OCI-LY1 (cell line): ENCODE measurements around the gene STXBP3.

Experiments
- H2AFZ ChIP-seq: fragments of 200-600 bp; sonication (generic), shearing (Covaris generic); 2 replicates; pipeline ENCODE4 v1.6.0; 2014; ENCODE audit warnings: antibody characterized with exemption, mild to moderate bottlenecking, low read length
- H3F3A ChIP-seq: fragments of 200-600 bp; sonication (generic), shearing (Covaris generic); 2 replicates; pipeline ENCODE4 v1.6.0; 2014; ENCODE audit warnings: mild to moderate bottlenecking, antibody characterized with exemption, low read length, moderate library complexity; ENCODE audit not compliant: insufficient read depth
- H3K27ac ChIP-seq: fragments of 200-600 bp; sonication (generic); 2 replicates; pipeline ENCODE4 v1.5.1; 2014; ENCODE audit warnings: low read length, mixed run types, mild to moderate bottlenecking, low read depth; ENCODE audit not compliant: poor library complexity, severe bottlenecking
- H3K27me3 ChIP-seq: fragments of 200-600 bp; sonication (generic); 2 replicates; pipeline ENCODE4 v1.6.0; 2014; ENCODE audit warnings: antibody characterized with exemption, mild to moderate bottlenecking, low read length, moderate library complexity; ENCODE audit not compliant: insufficient read depth
- H3K36me3 ChIP-seq: fragments of 200-600 bp; sonication (generic); 2 replicates; pipeline ENCODE4 v1.6.1; 2014; ENCODE audit warnings: mild to moderate bottlenecking, antibody characterized with exemption, low read length, moderate library complexity, mixed read lengths; ENCODE audit not compliant: insufficient read depth
- H3K4me1 ChIP-seq: fragments of 200-600 bp; sonication (generic); 2 replicates; pipeline ENCODE4 v1.5.1; 2014; ENCODE audit warnings: mild to moderate bottlenecking, low read length, moderate library complexity; ENCODE audit not compliant: insufficient read depth, severe bottlenecking
- H3K4me2 ChIP-seq: fragments of 200-600 bp; sonication (generic), shearing (Covaris generic); 2 replicates; pipeline ENCODE4 v1.6.1; 2014; ENCODE audit warnings: low read length
- H3K4me3 ChIP-seq: fragments of 200-600 bp; sonication (generic); 2 replicates; pipeline ENCODE4 v1.5.1; 2014; ENCODE audit warnings: low read length, low read depth, mild to moderate bottlenecking, mixed read lengths; ENCODE audit not compliant: poor library complexity, severe bottlenecking
- H3K79me2 ChIP-seq: fragments of 200-600 bp; shearing (Covaris generic); 2 replicates; pipeline ENCODE4 v1.6.1; 2016; ENCODE audit warnings: mixed run types, low read length, mixed read lengths; ENCODE audit not compliant: insufficient read depth
- H3K9ac ChIP-seq: fragments of 200-600 bp; sonication (generic), shearing (Covaris generic); 2 replicates; pipeline ENCODE4 v1.6.1; 2014; ENCODE audit warnings: mild to moderate bottlenecking, low read length, mixed read lengths
- H3K9me2 ChIP-seq: fragments of 200-600 bp; sonication (generic), shearing (Covaris generic); 2 replicates; pipeline ENCODE4 v1.6.1; 2014; ENCODE audit warnings: low read depth, mild to moderate bottlenecking, low read length, mixed read lengths
- H3K9me3 ChIP-seq: fragments of 200-600 bp; shearing (Covaris generic); 2 replicates; pipeline ENCODE4 v1.6.1; 2014; ENCODE audit warnings: low read length, mixed read lengths
- H4K20me1 ChIP-seq: fragments of 200-600 bp; sonication (generic), shearing (Covaris generic); 2 replicates; pipeline ENCODE4 v1.6.0; 2016; ENCODE audit warnings: mild to moderate bottlenecking, low read length; ENCODE audit not compliant: insufficient read depth
- CTCF ChIP-seq: fragments of 200-600 bp; sonication (generic), shearing (Covaris generic); IDR thresholded peaks from 2 replicates; pipeline ENCODE4 v1.5.1; 2017; ENCODE audit warnings: mild to moderate bottlenecking, antibody characterized with exemption, low read length, moderate library complexity, mixed read lengths
- EZH2 ChIP-seq: fragments of 200-600 bp; sonication (generic), shearing (Covaris generic); IDR thresholded peaks from 2 replicates; pipeline ENCODE4 v1.8.0; 2017; ENCODE audit warnings: borderline replicate concordance, mixed run types, mild to moderate bottlenecking, antibody characterized with exemption, low read length, moderate library complexity, mixed read lengths

Gene STXBP3

GRCh38 chr1:108803548-108803947 is 57.1 kb downstream of the STXBP3 start:
- no peak overlapping the region for H3K9ac ChIP-seq
- H3K9me2 ChIP-seq, result no peaks in the 10 kb centered on the region
- no peak overlapping the region for H3K4me2 ChIP-seq
- H4K20me1 ChIP-seq, result no peaks in the 10 kb centered on the region
- H3K27ac ChIP-seq, result no peak overlapping the region
- peaks cover 32% of the 10 kb centered on the region for H3K36me3 ChIP-seq
- TF ChIP-seq EZH2, result no peak
- TF ChIP-seq CTCF, result no peak
- H3K79me2 ChIP-seq, result no peaks in the 10 kb centered on the region
- no peaks in the 10 kb centered on the region for H3K4me1 ChIP-seq
- H3K4me3 ChIP-seq, result no peak overlapping the region
- no peaks in the 10 kb centered on the region for H3K27me3 ChIP-seq
- no peak overlapping the region for H2AFZ ChIP-seq
- H3F3A ChIP-seq, result no peaks in the 10 kb centered on the region
- H3K9me3 ChIP-seq, result no peaks in the 10 kb centered on the region

- Histone ChIP-seq H3K36me3 (peaks cover 20% of the 10 kb centered on the region; the same call in 1 of the 2 replicates), H3K27me3 (no peaks in the 10 kb centered on the region), H3K4me1 (no peaks in the 10 kb centered on the region), H3K4me2 (no peak overlapping the region), H3K4me3 (no peak overlapping the region), H2AFZ (no peak overlapping the region), H3K27ac (no peak overlapping the region), H3K79me2 (no peaks in the 10 kb centered on the region), H3K9me3 (no peaks in the 10 kb centered on the region), H3F3A (no peaks in the 10 kb centered on the region), H4K20me1 (no peaks in the 10 kb centered on the region), H3K9me2 (no peaks in the 10 kb centered on the region), H3K9ac (no peak overlapping the region)
- TF ChIP-seq CTCF (no peak), EZH2 (no peak)
Measured at GRCh38 chr1:108808438-108808837, 62.0 kb downstream of the STXBP3 start.

- TF ChIP-seq CTCF (no peak), EZH2 (no peak)
- no peaks in the 10 kb centered on the region for H4K20me1 ChIP-seq
- H2AFZ ChIP-seq, result no peak overlapping the region
- H3K79me2 ChIP-seq, result no peaks in the 10 kb centered on the region
- no peaks in the 10 kb centered on the region for H3K27me3 ChIP-seq
- no peaks in the 10 kb centered on the region for H3K9me3 ChIP-seq
- H3K4me1 ChIP-seq, result no peaks in the 10 kb centered on the region
- H3K4me2 ChIP-seq, result no peak overlapping the region
- no peak overlapping the region for H3K4me3 ChIP-seq
- no peak overlapping the region for H3K9ac ChIP-seq
- no peaks in the 10 kb centered on the region for H3K9me2 ChIP-seq
- H3K36me3 ChIP-seq, result peaks cover 16% of the 10 kb centered on the region; the same call in 1 of the 2 replicates
- H3F3A ChIP-seq, result no peaks in the 10 kb centered on the region
- no peak overlapping the region for H3K27ac ChIP-seq
Measured at GRCh38 chr1:108811611-108812010, 65.1 kb downstream of the STXBP3 start.
